WTC11 (cell line): Measurements from ENCODE around the gene TTYH1.

ENCODE experiments used
- MAX ChIP-seq: sonication (generic); formaldehyde crosslinking; IDR thresholded peaks from 2 replicates; pipeline ENCODE4 v1.8.0; 2022; ENCODE audit warnings: mild to moderate bottlenecking, missing genetic modification reagents
- ZNF138 ChIP-seq: sonication (generic); formaldehyde crosslinking; conservative IDR thresholded peaks from 2 replicates; pipeline ENCODE4 v1.8.1; 2022; ENCODE audit warnings: mild to moderate bottlenecking, moderate library complexity, missing genetic modification reagents

GRCh38 chr19:54411033-54411432 lies 4.2 kb upstream of the TTYH1 start:
- TF ChIP-seq ZNF138 (CRISPR knock-in tag): no peak
- no peak for TF ChIP-seq MAX
